HepG2 (cell line): ENCODE data around the gene GNG10. TPM values are rescaled to one million over a fixed set of nuclear protein-coding genes. Genes with fewer than 3 reads are reported as not detected.

ENCODE experiments used
- EP300 ChIP-seq, 3 experiments: sonication (generic) in 1 of 3; formaldehyde crosslinking in 1 of 3; IDR thresholded peaks; 2 replicates each; pipeline versions ENCODE4 v1.5.1 to v1.6.1; 2011 to 2020; ENCODE audit warnings: low read depth in 2 of 3, low read length in 2 of 3, borderline replicate concordance in 1 of 3, improper control_type of control experiment in 1 of 3, mild to moderate bottlenecking in 1 of 3, missing genetic modification reagents in 1 of 3, moderate library complexity in 1 of 3
- HOXD1 ChIP-seq: sonication (generic); formaldehyde crosslinking; IDR thresholded peaks from 2 replicates; pipeline ENCODE4 v1.5.0; 2020; ENCODE audit warnings: missing genetic modification reagents
- MTA1 ChIP-seq: sonication (generic); formaldehyde crosslinking; IDR thresholded peaks from 2 replicates; pipeline ENCODE4 v1.4.0; 2020; ENCODE audit warnings: missing genetic modification reagents, mild to moderate bottlenecking, borderline replicate concordance
- TBX3 ChIP-seq: fragments of 450-650 bp; IDR thresholded peaks from 2 replicates; pipeline ENCODE4 v1.6.1; 2017; ENCODE audit warnings: antibody characterized with exemption, mild to moderate bottlenecking, inconsistent platforms, borderline replicate concordance
- YY1 ChIP-seq: IDR thresholded peaks from 2 replicates; pipeline ENCODE4 v1.6.1; 2011; ENCODE audit warnings: low read length, low read depth, moderate library complexity, mild to moderate bottlenecking; ENCODE audit not compliant: insufficient read depth, insufficient replicate concordance
- ZNF136 ChIP-seq: sonication (generic); formaldehyde crosslinking; IDR thresholded peaks from 2 replicates; pipeline ENCODE4 v1.8.1; 2022; ENCODE audit warnings: low read depth, mild to moderate bottlenecking, moderate library complexity, missing genetic modification reagents
- ZNF790 ChIP-seq: sonication (generic); formaldehyde crosslinking; IDR thresholded peaks from 2 replicates; pipeline ENCODE4 v1.8.0; 2022; ENCODE audit warnings: missing genetic modification reagents, mild to moderate bottlenecking, borderline replicate concordance
- polyA plus RNA-seq, 8 experiments: library from polyadenylated mRNA; depleted of rRNA in 3 of 8; stranded (reverse) in 7 of 8; unstranded in 1 of 8; fragments of >200 nt; fragmentation: Illumina TruSeq in 4 of 8; extraction: Trizol in 4 of 8; gene quantifications; 2 replicates each; pipeline versions ENCODE4 v1.2.1 to v1.2.3, GENCODE V29; 2011 to 2016; ENCODE audit warnings: low read depth in 4 of 8, missing spikeins in 1 of 8, mixed read lengths in 1 of 8; ENCODE audit not compliant: insufficient read depth in 1 of 8
- total RNA-seq, 5 experiments: library from RNA; depleted of rRNA; stranded (reverse); fragments of >200 nt; fragmentation: Illumina TruSeq; extraction: Trizol; gene quantifications; 2 replicates each; pipeline ENCODE4 v1.2.3, GENCODE V29; 2016; ENCODE audit warnings: low read depth in 1 of 5
- TF ChIP-seq, protein P1 (sequence below), 2 experiments: sonication (generic) in 1 of 2; formaldehyde crosslinking in 1 of 2; IDR thresholded peaks; 2 replicates each; pipeline versions ENCODE4 v1.4.0 to v1.6.1; 2016 to 2020; ENCODE audit warnings: borderline replicate concordance in 1 of 2, low read depth in 1 of 2, mild to moderate bottlenecking in 1 of 2, missing genetic modification reagents in 1 of 2
- TF ChIP-seq, protein P2 (sequence below): sonication (generic); formaldehyde crosslinking; IDR thresholded peaks from 2 replicates; pipeline ENCODE4 v1.4.0; 2020; ENCODE audit warnings: missing genetic modification reagents, borderline replicate concordance
- TF ChIP-seq, protein P3 (sequence below): IDR thresholded peaks from 2 replicates; pipeline ENCODE4 v1.6.1; 2016; ENCODE audit warnings: control low read depth
- TF ChIP-seq, protein P4 (sequence below): sonication (generic); formaldehyde crosslinking; IDR thresholded peaks from 2 replicates; pipeline ENCODE4 v1.5.0; 2020; ENCODE audit warnings: missing genetic modification reagents
- TF ChIP-seq, protein P5 (sequence below): sonication (generic); formaldehyde crosslinking; IDR thresholded peaks from 2 replicates; pipeline ENCODE4 v1.4.0; 2020; ENCODE audit warnings: missing genetic modification reagents

GNG10 gene
- total and polyA plus RNA-seq, 2 of the 13 experiments (the other 11 are each of a cell fraction or from before 2014, with no cell fraction given): 29.8 to 32.4 TPM

DNA sequence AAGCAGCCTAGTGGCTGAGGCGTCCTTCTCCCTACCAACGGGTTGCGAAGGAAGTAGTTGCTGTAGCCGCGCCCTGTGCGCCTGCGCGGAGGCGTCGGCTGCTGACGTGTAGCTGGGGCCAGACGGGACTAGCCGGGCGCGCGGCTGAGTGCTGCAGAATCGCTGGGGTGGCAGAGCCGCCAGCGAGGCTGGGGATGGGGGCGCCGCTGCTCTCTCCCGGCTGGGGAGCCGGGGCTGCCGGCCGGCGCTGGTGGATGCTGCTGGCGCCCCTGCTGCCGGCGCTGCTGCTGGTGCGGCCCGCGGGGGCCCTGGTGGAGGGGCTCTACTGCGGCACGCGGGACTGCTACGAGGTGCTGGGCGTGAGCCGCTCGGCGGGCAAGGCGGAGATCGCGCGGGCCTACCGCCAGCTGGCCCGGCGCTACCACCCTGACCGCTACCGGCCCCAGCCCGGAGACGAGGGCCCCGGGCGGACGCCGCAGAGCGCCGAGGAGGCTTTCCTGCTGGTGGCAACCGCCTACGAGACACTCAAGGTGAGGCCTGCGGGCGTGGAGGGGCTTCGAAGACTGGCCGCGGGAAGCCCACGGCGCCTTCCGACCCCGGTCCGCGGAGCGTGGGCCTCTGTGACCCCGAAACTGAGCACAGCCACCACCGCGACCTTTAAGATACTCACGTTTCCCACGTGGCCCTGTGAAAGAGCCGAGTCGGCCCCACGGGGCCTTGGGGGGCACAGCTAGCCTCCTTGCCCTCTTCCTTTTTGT lies 30.0 kb upstream of the GNG10 start, which contains the start of gene DNAJC25 (continued):
- TF ChIP-seq, protein P1, sequence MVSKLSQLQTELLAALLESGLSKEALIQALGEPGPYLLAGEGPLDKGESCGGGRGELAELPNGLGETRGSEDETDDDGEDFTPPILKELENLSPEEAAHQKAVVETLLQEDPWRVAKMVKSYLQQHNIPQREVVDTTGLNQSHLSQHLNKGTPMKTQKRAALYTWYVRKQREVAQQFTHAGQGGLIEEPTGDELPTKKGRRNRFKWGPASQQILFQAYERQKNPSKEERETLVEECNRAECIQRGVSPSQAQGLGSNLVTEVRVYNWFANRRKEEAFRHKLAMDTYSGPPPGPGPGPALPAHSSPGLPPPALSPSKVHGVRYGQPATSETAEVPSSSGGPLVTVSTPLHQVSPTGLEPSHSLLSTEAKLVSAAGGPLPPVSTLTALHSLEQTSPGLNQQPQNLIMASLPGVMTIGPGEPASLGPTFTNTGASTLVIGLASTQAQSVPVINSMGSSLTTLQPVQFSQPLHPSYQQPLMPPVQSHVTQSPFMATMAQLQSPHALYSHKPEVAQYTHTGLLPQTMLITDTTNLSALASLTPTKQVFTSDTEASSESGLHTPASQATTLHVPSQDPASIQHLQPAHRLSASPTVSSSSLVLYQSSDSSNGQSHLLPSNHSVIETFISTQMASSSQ (IDR thresholded peaks at IDR 0.05; ENCODE audit: low read depth): no peak
- TF ChIP-seq, protein P1 (CRISPR knock-in tag; IDR thresholded peaks at IDR 0.05; ENCODE audit: borderline replicate concordance): peak; percentile 81; the same call in 1 of the 2 replicates
- TF ChIP-seq HOXD1 (peak; percentile 18; the same call in 1 of the 2 replicates), YY1 (no peak), ZNF136 (CRISPR knock-in tag) (0 out of 2 replicates have a peak, but pooled peaks have one; percentile 37), TBX3 (no peak; the same call in 1 of the 2 replicates), EP300 (IDR thresholded peaks at IDR 0.05; ENCODE audit: low read depth in 2 of 2, low read length in 2 of 2) (peak in 1 of 2 experiments; percentile 61; a peak in 1 of 4 replicates), EP300 (CRISPR knock-in tag; IDR thresholded peaks at IDR 0.05; ENCODE audit: borderline replicate concordance) (no peak), ZNF790 (CRISPR knock-in tag) (peak; percentile 32; the same call in 1 of the 2 replicates), MTA1 (CRISPR knock-in tag) (peak; percentile 92)
- TF ChIP-seq, protein P2, sequence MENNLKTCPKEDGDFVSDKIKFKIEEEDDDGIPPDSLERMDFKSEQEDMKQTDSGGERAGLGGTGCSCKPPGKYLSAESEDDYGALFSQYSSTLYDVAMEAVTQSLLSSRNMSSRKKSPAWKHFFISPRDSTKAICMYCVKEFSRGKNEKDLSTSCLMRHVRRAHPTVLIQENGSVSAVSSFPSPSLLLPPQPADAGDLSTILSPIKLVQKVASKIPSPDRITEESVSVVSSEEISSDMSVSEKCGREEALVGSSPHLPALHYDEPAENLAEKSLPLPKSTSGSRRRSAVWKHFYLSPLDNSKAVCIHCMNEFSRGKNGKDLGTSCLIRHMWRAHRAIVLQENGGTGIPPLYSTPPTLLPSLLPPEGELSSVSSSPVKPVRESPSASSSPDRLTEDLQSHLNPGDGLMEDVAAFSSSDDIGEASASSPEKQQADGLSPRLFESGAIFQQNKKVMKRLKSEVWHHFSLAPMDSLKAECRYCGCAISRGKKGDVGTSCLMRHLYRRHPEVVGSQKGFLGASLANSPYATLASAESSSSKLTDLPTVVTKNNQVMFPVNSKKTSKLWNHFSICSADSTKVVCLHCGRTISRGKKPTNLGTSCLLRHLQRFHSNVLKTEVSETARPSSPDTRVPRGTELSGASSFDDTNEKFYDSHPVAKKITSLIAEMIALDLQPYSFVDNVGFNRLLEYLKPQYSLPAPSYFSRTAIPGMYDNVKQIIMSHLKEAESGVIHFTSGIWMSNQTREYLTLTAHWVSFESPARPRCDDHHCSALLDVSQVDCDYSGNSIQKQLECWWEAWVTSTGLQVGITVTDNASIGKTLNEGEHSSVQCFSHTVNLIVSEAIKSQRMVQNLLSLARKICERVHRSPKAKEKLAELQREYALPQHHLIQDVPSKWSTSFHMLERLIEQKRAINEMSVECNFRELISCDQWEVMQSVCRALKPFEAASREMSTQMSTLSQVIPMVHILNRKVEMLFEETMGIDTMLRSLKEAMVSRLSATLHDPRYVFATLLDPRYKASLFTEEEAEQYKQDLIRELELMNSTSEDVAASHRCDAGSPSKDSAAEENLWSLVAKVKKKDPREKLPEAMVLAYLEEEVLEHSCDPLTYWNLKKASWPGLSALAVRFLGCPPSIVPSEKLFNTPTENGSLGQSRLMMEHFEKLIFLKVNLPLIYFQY (CRISPR knock-in tag): no peak; the same call in 1 of the 2 replicates
- TF ChIP-seq, protein P3, sequence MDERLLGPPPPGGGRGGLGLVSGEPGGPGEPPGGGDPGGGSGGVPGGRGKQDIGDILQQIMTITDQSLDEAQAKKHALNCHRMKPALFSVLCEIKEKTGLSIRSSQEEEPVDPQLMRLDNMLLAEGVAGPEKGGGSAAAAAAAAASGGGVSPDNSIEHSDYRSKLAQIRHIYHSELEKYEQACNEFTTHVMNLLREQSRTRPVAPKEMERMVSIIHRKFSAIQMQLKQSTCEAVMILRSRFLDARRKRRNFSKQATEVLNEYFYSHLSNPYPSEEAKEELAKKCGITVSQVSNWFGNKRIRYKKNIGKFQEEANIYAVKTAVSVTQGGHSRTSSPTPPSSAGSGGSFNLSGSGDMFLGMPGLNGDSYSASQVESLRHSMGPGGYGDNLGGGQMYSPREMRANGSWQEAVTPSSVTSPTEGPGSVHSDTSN (CRISPR knock-in tag): no peak
- TF ChIP-seq, protein P4, sequence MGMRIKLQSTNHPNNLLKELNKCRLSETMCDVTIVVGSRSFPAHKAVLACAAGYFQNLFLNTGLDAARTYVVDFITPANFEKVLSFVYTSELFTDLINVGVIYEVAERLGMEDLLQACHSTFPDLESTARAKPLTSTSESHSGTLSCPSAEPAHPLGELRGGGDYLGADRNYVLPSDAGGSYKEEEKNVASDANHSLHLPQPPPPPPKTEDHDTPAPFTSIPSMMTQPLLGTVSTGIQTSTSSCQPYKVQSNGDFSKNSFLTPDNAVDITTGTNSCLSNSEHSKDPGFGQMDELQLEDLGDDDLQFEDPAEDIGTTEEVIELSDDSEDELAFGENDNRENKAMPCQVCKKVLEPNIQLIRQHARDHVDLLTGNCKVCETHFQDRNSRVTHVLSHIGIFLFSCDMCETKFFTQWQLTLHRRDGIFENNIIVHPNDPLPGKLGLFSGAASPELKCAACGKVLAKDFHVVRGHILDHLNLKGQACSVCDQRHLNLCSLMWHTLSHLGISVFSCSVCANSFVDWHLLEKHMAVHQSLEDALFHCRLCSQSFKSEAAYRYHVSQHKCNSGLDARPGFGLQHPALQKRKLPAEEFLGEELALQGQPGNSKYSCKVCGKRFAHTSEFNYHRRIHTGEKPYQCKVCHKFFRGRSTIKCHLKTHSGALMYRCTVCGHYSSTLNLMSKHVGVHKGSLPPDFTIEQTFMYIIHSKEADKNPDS (CRISPR knock-in tag): no peak
- TF ChIP-seq, protein P5, sequence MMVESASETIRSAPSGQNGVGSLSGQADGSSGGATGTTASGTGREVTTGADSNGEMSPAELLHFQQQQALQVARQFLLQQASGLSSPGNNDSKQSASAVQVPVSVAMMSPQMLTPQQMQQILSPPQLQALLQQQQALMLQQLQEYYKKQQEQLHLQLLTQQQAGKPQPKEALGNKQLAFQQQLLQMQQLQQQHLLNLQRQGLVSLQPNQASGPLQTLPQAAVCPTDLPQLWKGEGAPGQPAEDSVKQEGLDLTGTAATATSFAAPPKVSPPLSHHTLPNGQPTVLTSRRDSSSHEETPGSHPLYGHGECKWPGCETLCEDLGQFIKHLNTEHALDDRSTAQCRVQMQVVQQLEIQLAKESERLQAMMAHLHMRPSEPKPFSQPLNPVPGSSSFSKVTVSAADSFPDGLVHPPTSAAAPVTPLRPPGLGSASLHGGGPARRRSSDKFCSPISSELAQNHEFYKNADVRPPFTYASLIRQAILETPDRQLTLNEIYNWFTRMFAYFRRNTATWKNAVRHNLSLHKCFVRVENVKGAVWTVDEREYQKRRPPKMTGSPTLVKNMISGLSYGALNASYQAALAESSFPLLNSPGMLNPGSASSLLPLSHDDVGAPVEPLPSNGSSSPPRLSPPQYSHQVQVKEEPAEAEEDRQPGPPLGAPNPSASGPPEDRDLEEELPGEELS (CRISPR knock-in tag): no peak; the same call in 1 of the 2 replicates
